Prostate gland (tissue), 2 donors: Measurements from ENCODE around the gene PTPRCAP.

ENCODE experiments used
- CTCF ChIP-seq, 4 experiments: fragments of 200-600 bp in 2 of 4; fragments of 450-650 bp in 2 of 4; sonication (generic) in 2 of 4; IDR thresholded peaks; 1 replicate in 3 of 4; 2 replicates in 1 of 4; pipeline ENCODE4 v1.5.1; 2016 to 2019; ENCODE audit warnings: antibody characterized with exemption in 4 of 4, mild to moderate bottlenecking in 2 of 4, moderate library complexity in 2 of 4
- POLR2A ChIP-seq: fragments of 450-650 bp; IDR thresholded peaks from one replicate; pipeline ENCODE4 v1.6.1; 2016; ENCODE audit warnings: antibody characterized with exemption, mild to moderate bottlenecking

DNA sequence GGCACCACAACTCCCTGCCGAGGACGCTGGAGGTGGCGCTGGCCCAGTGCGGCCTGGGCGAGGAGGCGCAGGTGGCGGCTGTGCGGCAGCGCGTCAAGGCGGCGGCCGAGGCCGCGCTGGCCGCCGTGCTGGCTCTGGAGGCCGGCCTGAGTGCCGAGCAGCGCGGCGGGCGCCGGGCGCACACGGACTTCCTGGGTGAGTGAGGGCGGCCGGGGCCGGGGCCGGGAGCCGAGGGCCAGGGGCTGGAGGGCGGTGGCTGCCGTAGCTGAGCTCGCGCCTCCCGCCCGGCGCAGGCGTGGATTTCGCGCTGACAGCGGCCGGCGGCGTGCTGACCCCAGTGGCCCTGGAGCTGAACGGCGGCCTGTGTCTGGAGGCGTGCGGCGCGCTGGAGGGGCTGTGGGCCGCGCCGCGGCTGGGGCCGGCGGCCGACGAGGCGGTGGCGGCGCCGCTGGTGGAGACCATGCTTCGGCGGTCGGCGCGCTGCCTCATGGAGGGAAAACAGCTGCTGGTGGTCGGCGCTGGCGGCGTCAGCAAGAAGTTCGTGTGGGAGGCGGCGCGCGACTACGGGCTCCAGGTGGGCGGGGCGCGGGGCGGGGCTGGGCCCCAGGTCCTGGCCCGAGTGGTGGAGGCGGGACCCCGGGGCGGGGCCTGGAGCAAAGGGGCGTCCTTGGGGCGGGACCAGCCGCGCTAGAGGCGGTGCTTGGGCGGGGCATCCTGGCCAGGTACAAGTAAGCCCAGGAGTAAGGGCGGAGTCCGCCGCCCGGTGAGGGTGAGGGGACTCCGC, 16.6 kb downstream of the PTPRCAP start:
- TF ChIP-seq CTCF (IDR thresholded peaks at IDR 0.05) (peak in 2 of 4 experiments; percentile 34 to 40), POLR2A (peak; percentile 83)
